Activated CD4-positive, alpha-beta T cell treated with anti-CD3 and anti-CD28 coated beads, Interleukin-2, amount 10 ng/mL, durations not matched to agents 24 days and 14 days (primary cell): Measurements from ENCODE around the gene SQOR. TPM values are rescaled to one million over a fixed set of nuclear protein-coding genes. Genes with fewer than 3 reads are reported as not detected.
A peak's percentile ranks its signal among the peaks of the same experiment; 100 is the strongest.

Experiments used
- DNase-seq: peaks from one replicate; pipeline ENCODE4 v3.0.0; 2022
- H3K27ac Mint-ChIP-seq: one replicate; pipeline ENCODE4 v1.8.0; 2022; ENCODE audit warnings: mild to moderate bottlenecking, mixed read lengths
- H3K27me3 Mint-ChIP-seq: one replicate; pipeline ENCODE4 v1.8.0; 2022; ENCODE audit warnings: mixed read lengths
- H3K36me3 Mint-ChIP-seq: one replicate; pipeline ENCODE4 v1.8.0; 2022; ENCODE audit warnings: low read depth, mild to moderate bottlenecking, mixed read lengths
- H3K4me1 Mint-ChIP-seq: one replicate; pipeline ENCODE4 v1.8.0; 2021; ENCODE audit warnings: mixed read lengths
- H3K4me3 Mint-ChIP-seq: one replicate; pipeline ENCODE4 v1.8.0; 2022; ENCODE audit warnings: mild to moderate bottlenecking, moderate library complexity, mixed read lengths
- H3K9me3 Mint-ChIP-seq: one replicate; pipeline ENCODE4 v1.8.0; 2021; ENCODE audit warnings: mixed read lengths
- intact Hi-C: fragments of 100-400 bp; cut with micrococcal nuclease; formaldehyde crosslinking; loops from one replicate; pipeline ENCODE4 v1.15.1; 2023
- total RNA-seq: library from RNA; stranded (reverse); gene quantifications from 2 replicates; pipeline ENCODE4 v1.2.3, GENCODE V29; 2022

The SQOR gene
- total RNA-seq, 1 donor from 2014 or later, result 108 TPM

DNA sequence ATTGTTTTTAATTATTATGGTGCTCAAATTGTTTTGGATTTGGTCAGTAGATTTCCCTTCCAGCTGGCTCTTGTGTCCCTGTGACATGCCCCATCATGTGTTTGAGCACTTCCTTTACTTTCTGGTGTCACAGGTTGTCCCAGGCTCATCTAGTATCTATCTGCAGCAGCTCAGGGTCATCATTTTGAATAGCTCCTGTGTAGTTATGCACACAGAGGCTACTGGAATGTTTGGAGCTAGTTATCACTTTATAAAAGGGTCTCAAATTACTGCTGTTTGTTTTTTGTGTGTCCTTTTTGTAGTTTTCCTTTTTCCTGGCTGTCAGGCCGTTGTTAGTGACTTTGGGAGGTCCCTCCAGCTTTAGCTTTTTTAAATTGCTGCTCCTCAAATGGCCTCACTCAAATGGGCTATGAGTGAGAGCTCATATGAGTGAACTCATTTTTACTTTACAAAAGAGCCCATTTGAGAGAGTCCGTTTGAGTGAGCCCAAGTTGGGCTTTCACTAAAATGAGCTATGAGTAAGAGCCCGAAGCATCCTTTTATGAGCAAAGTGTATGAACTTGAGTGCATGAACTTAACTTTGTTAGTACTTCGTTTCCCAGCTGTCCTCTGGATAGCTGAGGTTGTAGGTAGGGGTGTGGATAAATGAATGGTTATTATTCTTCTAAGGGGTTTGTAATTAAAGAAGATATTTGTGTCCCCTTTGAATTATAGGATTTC lies 43.8 kb downstream of the SQOR start:
- Mint-ChIP-seq H3K27me3 (no peaks in the 10 kb centered on the region), H3K4me3 (no peak overlapping the region), H3K36me3 (peaks cover 66% of the 10 kb centered on the region), H3K27ac (no peak overlapping the region), H3K9me3 (no peaks in the 10 kb centered on the region), H3K4me1 (peaks cover 2% of the 10 kb centered on the region)
- DNase-seq, result no peak
- intact Hi-C loops, result no loop called here

DNA sequence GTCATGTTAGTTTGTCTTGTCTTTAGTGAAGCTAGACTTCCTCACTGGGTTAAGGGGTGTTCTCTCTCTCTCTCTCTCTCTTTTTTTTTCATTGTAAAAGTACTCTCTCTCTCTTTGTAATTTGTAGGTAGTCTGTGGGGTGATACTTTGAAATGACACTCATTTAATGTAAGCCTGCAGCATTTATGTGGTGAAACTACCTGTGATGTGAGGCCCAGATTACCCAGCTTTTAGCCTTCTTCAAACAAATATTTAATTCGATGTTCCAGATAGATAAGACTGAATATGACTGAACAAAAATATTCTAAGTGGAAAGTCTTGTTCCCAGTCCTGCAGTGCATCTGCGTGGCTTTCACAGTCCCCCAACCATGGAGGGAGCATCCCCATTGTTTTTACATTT lies 49.7 kb downstream of the SQOR start:
- no peak overlapping the region for H3K4me3 Mint-ChIP-seq
- intact Hi-C loops, result no loop called here
- no peak for DNase-seq
- H3K9me3 Mint-ChIP-seq, result no peaks in the 10 kb centered on the region
- no peak overlapping the region for H3K27ac Mint-ChIP-seq
- peaks cover 64% of the 10 kb centered on the region for H3K36me3 Mint-ChIP-seq
- H3K27me3 Mint-ChIP-seq, result no peaks in the 10 kb centered on the region
- no peaks in the 10 kb centered on the region for H3K4me1 Mint-ChIP-seq

DNA sequence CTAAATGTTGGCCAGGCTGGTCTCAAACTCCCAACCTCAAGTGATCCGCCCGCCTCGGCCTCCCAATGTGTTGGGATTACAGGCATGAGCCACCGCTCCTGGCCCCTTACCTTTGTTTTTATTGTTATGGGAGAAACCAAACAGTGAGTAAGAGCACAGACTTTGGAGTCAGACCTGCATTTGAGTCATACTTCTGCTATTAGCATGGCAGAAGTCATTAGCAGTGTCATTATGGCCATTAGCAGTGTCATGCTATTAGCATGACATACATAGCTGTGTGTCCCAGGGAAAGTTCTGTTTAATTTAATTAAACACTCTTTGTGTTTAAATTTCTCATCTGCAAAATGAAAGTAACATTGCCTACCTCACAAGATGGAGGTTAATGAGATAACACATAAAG lies 54.8 kb downstream of the SQOR start:
- intact Hi-C loops, result no loop called here
- DNase-seq, result no peak
- no peaks in the 10 kb centered on the region for H3K4me1 Mint-ChIP-seq
- H3K27ac Mint-ChIP-seq, result no peak overlapping the region
- no peak overlapping the region for H3K4me3 Mint-ChIP-seq
- H3K36me3 Mint-ChIP-seq, result peaks cover 61% of the 10 kb centered on the region
- no peaks in the 10 kb centered on the region for H3K27me3 Mint-ChIP-seq
- H3K9me3 Mint-ChIP-seq, result no peaks in the 10 kb centered on the region

DNA sequence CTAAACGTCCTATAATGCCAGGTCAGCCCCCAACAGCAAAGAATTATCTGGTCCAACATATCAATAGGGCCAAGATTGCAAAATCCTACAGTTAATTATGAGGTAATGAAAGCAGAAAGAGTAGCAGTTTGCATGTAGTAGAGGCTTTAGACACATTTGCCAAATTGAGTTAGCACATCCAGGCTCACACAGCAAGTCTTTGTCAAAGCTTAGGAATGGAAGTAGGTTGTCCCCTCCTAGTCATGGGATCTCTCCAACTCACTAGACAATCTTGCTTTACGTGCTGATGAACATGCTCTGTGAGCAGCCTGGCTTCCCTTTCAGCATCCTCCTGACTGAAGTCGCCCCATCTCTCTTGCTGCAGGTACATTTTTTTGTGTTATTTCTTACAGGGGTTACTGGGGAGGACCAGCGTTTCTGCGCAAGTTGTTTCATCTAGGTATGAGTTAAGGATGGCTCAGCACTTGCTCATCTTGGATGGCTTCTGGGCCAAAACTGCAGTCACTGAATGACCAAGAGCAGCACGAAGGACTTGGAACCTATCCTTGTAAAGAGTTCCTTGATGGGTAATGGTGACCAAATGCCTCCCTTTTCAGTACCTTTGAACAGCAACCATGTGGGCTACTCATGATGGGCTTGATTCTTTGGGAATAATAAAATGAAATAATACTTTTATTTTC lies 55.9 kb downstream of the SQOR start:
- Mint-ChIP-seq H3K27ac (no peak overlapping the region), H3K27me3 (no peaks in the 10 kb centered on the region), H3K36me3 (peaks cover 54% of the 10 kb centered on the region), H3K9me3 (no peaks in the 10 kb centered on the region), H3K4me1 (no peaks in the 10 kb centered on the region), H3K4me3 (no peak overlapping the region)
- DNase-seq, result no peak
- intact Hi-C loops, result no loop called here

DNA sequence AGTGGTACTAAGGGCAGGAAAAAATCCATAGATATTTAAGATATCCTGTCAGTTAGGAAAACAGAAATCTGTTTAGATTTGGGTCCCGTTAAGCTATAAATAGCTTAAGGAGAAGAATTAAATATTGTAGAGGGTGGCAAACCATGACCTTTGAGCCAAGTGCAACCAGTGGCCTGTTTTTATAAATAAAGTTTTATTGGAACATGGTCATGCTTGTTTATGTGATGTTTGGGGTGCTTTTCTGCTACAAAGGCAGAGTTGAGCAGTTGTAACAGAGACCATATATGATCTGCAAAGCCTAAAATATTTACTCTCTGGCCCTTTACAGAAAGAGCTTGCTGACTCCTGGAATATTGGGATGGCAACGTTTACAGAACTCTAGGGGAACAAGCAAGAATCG lies 66.3 kb downstream of the SQOR start:
- intact Hi-C loops, result no loop called here
- peaks cover 6% of the 10 kb centered on the region for H3K36me3 Mint-ChIP-seq
- H3K4me3 Mint-ChIP-seq, result no peak overlapping the region
- no peak overlapping the region for H3K27ac Mint-ChIP-seq
- no peak for DNase-seq
- H3K27me3 Mint-ChIP-seq, result peaks cover 25% of the 10 kb centered on the region
- no peaks in the 10 kb centered on the region for H3K9me3 Mint-ChIP-seq
- H3K4me1 Mint-ChIP-seq, result peaks cover 14% of the 10 kb centered on the region

DNA sequence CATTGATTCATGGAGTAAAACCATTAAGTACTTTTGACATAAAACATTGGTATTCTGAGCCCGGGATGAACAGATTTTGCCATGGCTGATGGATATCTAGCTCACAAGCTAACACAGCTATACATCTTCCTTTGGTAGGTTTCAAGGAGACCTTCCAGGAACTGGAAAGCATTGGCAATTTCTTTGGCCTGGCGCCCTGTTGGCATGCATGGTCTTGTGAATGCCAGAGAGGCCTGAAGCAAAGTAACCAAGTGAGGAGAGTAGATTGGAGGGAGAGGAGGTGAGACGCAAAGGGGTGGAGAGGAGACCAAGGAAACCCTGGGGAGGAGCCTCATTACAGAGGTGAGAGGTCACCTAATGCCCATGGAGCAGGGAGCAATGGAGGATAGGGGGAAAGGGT lies 67.2 kb downstream of the SQOR start:
- no peak overlapping the region for H3K4me3 Mint-ChIP-seq
- no peak for DNase-seq
- H3K27me3 Mint-ChIP-seq, result peaks cover 25% of the 10 kb centered on the region
- intact Hi-C loops, result no loop called here
- no peaks in the 10 kb centered on the region for H3K9me3 Mint-ChIP-seq
- peaks cover 3% of the 10 kb centered on the region for H3K36me3 Mint-ChIP-seq
- no peak overlapping the region for H3K27ac Mint-ChIP-seq
- H3K4me1 Mint-ChIP-seq, result peaks cover 14% of the 10 kb centered on the region

DNA sequence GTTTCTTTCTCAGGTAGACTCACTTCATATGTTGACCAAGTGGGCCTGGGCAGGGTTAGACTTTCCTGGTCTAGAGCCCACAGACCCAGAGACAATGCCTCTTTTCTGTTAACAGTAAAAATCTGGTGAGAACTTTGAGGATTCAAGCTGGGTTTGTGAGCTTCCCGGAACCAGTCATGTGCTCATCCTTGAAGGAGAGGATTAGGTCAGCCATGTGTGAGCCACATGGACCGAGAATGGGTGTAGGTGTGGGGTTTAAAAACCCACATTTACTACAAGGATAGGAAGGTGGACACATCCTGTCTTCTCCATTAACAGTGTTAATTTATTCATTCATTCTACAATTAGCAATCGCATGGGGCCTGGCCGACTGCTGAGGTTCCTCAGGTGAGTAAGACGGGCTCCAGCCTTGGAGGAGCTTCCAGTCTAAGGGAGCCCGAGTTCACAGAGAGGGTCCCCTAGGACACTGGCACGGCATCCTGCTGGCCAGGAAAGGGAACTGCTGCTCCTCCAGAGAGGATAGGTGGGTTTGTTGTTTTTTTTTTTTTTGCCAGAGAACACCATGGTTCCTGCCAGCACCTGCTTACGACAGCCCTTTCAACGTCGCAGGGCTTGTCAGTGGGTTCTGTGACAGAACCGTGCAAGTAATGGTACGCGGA lies 69.0 kb downstream of the SQOR start:
- no peaks in the 10 kb centered on the region for H3K9me3 Mint-ChIP-seq
- peaks cover 14% of the 10 kb centered on the region for H3K4me1 Mint-ChIP-seq
- H3K36me3 Mint-ChIP-seq, result peaks cover 2% of the 10 kb centered on the region
- no peak for DNase-seq
- no peak overlapping the region for H3K27ac Mint-ChIP-seq
- H3K4me3 Mint-ChIP-seq, result peak overlapping the region; percentile 65
- peaks cover 25% of the 10 kb centered on the region for H3K27me3 Mint-ChIP-seq
- intact Hi-C loops, result no loop called here

DNA sequence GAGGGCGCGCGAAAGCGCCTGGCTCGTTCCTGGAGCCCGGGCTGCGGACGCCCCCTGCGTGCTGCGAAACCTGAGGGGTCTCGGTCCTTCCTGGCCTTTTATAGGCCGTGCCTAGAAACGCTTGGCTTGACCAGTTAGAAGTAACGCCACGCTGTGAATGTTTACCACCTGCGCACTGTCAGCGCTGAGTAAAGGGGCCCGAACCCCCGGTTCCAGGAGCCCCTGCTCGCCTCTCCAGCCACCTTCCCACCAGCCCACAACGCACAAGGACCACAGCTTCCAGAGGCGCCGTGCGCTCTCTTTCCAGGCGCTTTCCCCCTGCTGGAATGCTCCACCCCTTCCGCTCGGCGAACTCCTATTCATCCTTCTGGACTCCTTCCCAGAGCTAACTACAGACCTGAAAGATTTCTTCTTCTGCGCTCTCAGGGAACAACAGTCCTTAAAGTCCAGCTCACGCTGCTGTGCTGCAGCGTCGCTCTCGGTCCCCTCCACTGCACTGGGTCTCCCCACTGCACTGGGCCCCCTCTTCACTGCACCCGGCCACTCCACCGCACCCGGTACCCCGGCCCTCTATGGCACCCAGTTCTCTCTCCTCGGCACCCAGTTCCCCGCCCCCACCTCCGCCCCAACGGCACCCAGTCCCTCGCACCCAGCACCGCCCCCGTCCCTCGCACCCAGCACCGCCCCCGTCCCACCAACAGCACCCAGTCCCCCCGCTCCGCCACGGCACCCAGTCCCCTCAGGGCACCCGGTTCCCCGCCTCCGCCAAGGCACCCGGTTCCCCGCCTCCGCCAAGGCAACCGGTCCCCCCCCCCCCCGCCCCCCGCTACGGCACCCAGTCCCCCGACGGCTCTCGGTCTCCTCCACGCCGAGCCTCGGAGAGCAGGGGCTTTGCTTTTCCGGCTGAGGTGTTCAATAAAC lies 69.8 kb downstream of the SQOR start:
- intact Hi-C loops, result no loop called here
- peaks cover 25% of the 10 kb centered on the region for H3K27me3 Mint-ChIP-seq
- H3K27ac Mint-ChIP-seq, result no peak overlapping the region
- no peaks in the 10 kb centered on the region for H3K36me3 Mint-ChIP-seq
- peak; percentile 66 for DNase-seq
- H3K4me3 Mint-ChIP-seq, result peak overlapping the region; percentile 84
- H3K9me3 Mint-ChIP-seq, result no peaks in the 10 kb centered on the region
- H3K4me1 Mint-ChIP-seq, result peaks cover 14% of the 10 kb centered on the region

DNA sequence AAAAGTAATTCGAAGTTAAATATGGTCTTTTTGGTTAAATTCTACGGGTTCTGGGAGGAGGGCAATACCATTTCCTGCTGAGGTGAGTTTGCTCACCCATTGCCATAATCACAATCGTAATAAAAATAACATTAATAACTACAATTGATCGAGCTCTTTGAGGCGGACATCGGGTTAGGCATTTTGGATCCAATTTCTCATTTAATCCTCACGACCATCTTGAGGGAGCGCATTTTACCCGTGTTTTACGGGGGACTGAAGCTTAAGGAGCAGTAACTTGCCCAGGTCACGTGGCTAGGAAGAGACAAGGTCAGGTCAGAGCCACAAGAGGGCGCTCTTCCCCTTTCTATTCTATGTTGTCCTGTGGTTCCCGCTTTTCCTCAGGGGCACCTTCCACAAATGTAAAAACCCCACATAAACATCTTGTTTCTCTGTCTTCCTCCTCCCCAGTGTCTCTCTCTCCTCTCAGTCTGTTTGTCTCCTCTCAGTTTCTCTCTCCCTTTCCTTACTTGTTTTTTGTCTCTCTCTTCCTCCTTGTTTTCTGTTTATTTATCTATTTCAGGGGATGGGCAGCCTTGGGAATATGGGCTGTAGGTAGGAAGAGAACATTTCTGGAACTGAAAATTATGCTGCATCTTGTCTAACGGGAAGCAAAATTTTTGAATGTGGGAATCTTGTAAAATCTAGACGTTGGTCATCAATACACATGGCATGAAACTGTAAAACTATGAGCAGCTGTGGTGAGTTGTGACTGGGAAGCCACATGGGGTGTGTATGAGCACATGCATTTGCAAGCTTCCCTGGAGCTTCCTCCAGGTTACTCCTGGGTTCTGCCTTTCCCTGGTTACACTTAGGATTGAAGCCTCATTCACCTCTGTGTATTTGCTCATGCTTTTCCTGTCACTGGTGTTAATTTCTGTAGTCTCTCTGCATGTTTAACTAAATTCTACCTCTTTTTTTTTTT lies 71.0 kb downstream of the SQOR start:
- intact Hi-C loops, result no loop called here
- H3K4me1 Mint-ChIP-seq, result peaks cover 14% of the 10 kb centered on the region
- peak overlapping the region; percentile 18 for H3K27ac Mint-ChIP-seq
- H3K27me3 Mint-ChIP-seq, result peaks cover 25% of the 10 kb centered on the region
- no peaks in the 10 kb centered on the region for H3K36me3 Mint-ChIP-seq
- peak; percentile 90 for DNase-seq
- H3K9me3 Mint-ChIP-seq, result no peaks in the 10 kb centered on the region
- H3K4me3 Mint-ChIP-seq, result peak overlapping the region; percentile 84

DNA sequence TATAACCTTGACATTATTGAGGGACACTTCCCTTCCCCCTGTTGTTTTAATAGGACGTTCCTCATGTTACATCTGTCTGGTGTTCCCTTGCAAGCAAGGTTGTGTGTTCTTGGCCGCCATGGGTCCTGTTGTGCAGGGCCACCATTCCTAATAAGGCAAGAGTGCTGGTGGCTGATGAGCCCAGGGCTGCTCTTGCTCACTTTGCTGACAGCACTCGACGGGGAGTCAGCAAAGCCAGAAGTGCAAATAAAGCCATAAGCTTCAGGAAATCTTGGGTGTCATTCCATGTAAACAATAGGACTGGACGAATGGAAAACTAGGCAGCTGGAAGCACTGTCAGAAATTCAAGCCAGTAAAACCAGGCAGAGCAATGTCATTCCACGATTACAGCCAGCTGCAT lies 75.8 kb downstream of the SQOR start:
- peaks cover 12% of the 10 kb centered on the region for H3K27me3 Mint-ChIP-seq
- H3K9me3 Mint-ChIP-seq, result no peaks in the 10 kb centered on the region
- intact Hi-C loops, result loop anchor here (5.0 kb wide), 1 partner anchor 82 kb away; no protein-coding TSS in a partner anchor
- no peaks in the 10 kb centered on the region for H3K36me3 Mint-ChIP-seq
- no peak overlapping the region for H3K27ac Mint-ChIP-seq
- no peak for DNase-seq
- no peak overlapping the region for H3K4me3 Mint-ChIP-seq
- peaks cover 4% of the 10 kb centered on the region for H3K4me1 Mint-ChIP-seq

DNA sequence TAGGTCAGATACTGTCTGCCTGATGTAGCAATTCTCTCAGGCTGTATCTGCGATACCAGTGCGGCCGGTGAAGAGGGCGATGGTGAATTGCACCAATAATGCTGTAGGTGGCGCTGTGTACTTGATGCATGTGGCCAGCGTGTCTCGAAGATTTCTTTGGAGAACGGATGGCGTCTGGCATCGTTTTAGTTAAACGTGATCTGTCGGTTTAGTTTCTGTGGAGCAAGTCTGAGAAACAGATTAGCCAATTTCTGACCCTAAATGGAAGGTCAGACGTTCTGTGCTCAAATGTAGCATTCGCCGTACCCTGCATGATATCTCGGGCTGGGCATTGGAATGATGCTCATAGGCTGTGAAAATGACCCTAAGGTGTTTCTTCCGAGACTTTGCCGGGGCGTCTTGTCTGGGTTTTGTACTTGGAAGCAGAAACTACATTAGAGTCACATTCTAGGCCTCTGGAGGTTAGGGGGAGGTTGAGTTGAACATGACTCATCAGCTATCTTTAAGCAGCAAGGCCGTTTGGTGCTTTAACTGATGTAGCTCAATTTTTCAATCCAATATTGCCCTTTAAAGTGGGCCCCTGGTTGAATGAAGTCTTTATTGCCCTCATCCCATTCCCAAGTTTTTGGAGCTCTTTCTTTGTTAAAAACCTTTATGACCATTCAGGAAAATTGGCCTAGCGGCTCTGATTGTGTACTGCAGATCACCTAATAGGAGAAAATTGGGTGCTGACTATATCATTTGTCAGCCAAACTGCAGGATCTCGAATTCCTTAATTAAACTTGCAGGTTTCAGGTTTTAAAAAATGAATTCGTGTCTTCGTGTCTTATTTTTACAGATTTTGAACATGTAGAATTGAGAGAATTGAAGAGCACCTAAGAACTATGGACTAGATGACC lies 80.0 kb downstream of the SQOR start:
- intact Hi-C loops, result loop anchor here (5.0 kb wide), 1 partner anchor 77 kb away; no protein-coding TSS in a partner anchor
- H3K4me1 Mint-ChIP-seq, result no peaks in the 10 kb centered on the region
- no peaks in the 10 kb centered on the region for H3K36me3 Mint-ChIP-seq
- H3K27ac Mint-ChIP-seq, result no peak overlapping the region
- H3K9me3 Mint-ChIP-seq, result no peaks in the 10 kb centered on the region
- peak; percentile 83 for DNase-seq
- no peak overlapping the region for H3K4me3 Mint-ChIP-seq
- peaks cover 17% of the 10 kb centered on the region for H3K27me3 Mint-ChIP-seq

DNA sequence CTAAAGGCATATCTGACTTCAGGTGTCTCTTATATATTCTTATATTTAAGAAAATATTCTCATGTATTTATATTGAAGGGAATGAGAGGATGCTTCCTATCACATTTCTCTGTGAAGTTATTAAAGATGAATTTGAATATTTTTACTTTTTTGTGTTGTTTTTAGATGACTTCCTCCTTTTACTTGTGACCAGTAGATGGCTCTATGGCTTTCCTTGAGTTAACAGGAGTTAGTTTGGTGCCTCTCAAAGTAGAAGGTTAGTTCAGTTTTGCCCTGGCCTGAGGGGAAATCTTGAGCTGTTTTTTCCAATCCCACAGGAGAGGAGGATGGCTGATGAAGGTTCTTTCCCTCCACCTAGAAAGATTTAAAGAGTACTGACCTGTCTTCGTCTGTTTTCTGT lies 80.7 kb downstream of the SQOR start:
- Mint-ChIP-seq H3K9me3 (no peaks in the 10 kb centered on the region), H3K27ac (no peak overlapping the region), H3K4me3 (no peak overlapping the region), H3K4me1 (no peaks in the 10 kb centered on the region), H3K27me3 (peaks cover 18% of the 10 kb centered on the region), H3K36me3 (no peaks in the 10 kb centered on the region)
- intact Hi-C loops, result no loop called here
- DNase-seq, result no peak
